ENCODE results near the gene SIAH2.

DNA sequence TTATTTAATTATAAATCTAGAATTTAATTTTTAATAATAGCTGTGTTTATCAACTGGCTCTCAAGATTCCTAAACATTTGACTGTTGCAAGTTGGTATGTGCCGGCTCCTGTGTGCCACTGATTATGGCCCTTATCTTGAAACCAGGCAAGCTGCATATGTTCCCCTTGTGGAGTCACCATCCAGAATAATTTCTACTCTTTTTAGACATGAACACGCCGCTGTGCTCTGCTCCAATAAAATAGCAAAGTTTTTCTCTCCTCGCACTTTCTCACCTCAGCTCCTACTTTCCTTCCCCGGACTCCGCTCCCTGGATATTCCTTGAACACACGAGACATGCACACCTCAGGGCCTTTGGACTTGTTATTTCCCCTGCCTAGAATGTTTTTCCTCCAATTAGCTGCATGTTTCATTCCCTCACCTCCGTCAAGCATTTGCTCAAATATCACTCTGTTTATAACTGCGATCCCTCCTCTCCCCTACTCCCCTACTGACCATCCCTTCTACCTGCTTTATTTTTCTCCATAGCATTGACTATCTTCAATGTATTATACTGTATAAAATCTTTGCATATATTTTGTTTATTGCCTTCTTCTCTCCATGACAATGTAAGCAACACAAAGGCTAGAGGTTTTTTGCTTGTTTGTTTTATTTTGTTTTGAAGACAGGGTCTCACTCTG lies 33.1 kb downstream of the SIAH2 start:
- TF ChIP-seq, protein P1, sequence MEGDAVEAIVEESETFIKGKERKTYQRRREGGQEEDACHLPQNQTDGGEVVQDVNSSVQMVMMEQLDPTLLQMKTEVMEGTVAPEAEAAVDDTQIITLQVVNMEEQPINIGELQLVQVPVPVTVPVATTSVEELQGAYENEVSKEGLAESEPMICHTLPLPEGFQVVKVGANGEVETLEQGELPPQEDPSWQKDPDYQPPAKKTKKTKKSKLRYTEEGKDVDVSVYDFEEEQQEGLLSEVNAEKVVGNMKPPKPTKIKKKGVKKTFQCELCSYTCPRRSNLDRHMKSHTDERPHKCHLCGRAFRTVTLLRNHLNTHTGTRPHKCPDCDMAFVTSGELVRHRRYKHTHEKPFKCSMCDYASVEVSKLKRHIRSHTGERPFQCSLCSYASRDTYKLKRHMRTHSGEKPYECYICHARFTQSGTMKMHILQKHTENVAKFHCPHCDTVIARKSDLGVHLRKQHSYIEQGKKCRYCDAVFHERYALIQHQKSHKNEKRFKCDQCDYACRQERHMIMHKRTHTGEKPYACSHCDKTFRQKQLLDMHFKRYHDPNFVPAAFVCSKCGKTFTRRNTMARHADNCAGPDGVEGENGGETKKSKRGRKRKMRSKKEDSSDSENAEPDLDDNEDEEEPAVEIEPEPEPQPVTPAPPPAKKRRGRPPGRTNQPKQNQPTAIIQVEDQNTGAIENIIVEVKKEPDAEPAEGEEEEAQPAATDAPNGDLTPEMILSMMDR (IDR thresholded peaks at IDR 0.05; ENCODE audit: low read length) = no peak
- no peak for TF ChIP-seq EZH2 (IDR thresholded peaks at IDR 0.05; ENCODE audit: borderline replicate concordance, low read length)
